AG04450 (cell line): ENCODE measurements around the gene PDCD4. TPM values are rescaled to one million over a fixed set of nuclear protein-coding genes. Genes with fewer than 3 reads are reported as not detected.

ENCODE experiments used
- CTCF ChIA-PET: fragments of 300-600, 350-600 bp; formaldehyde crosslinking; extraction: SDS; loops from one replicate; lab custom pipeline; 2022; ENCODE audit warnings: antibody characterized with exemption, inconsistent platforms; lab: Charles Lee
- POLR2A ChIA-PET: fragments of 350-600 bp; formaldehyde crosslinking; extraction: SDS; loops from one replicate; lab custom pipeline; 2021; ENCODE audit warnings: antibody characterized with exemption, inconsistent platforms; lab: Yijun Ruan, JAX
- DNase-seq: peaks from one replicate; pipeline ENCODE4 v3.0.0-alpha.2; 2011; ENCODE audit warnings: low read depth, low spot score
- H3K27ac ChIP-seq: one replicate; pipeline ENCODE4 v1.5.1; 2012; ENCODE audit warnings: low read depth, low read length, control low read depth
- H3K27me3 ChIP-seq: one replicate; pipeline ENCODE4 v1.6.0; 2012; ENCODE audit warnings: low read length; ENCODE audit not compliant: control insufficient read depth, insufficient read depth
- H3K4me3 ChIP-seq: 2 replicates; pipeline ENCODE4 v1.5.1; 2011; ENCODE audit warnings: mild to moderate bottlenecking, low read depth, low read length, control low read depth
- H3K9me3 ChIP-seq: 2 replicates; pipeline ENCODE4 v1.5.1; 2012; ENCODE audit warnings: low read length; ENCODE audit not compliant: control insufficient read depth, insufficient read depth
- CTCF ChIP-seq: IDR thresholded peaks from 2 replicates; pipeline ENCODE4 v1.5.1; 2011; ENCODE audit warnings: low read depth, low read length, control low read depth, inconsistent platforms
- polyA minus RNA-seq: library from RNA; depleted of rRNA, polyadenylated mRNA; stranded (reverse); fragments of >200 nt; gene quantifications from 2 replicates; pipeline ENCODE4 v1.2.3, GENCODE V29; 2011; rRNA and poly(A)+ RNA removed
- polyA plus RNA-seq: library from polyadenylated mRNA; depleted of rRNA; stranded (reverse); fragments of >200 nt; gene quantifications from 2 replicates; pipeline ENCODE4 v1.2.3, GENCODE V29; 2011; rRNA removed

The PDCD4 gene
- polyA plus RNA-seq (66.0 and 95.4 TPM in 2 replicates), polyA minus RNA-seq (29.4 and 55.6 TPM in 2 replicates)

- POLR2A ChIA-PET: interaction anchor here (0.6 to 1.4 kb wide), 11 partner anchors 13 to 125 kb away, joined by 3 to 22 read pairs (median 5); partner anchors contain the start of genes BBIP1 and SHOC2
- Histone ChIP-seq H3K4me3 (peak within 1 kb of the TSS; percentile 71), H3K27ac (peak within 1 kb of the TSS; percentile 69), H3K9me3 (no peaks in the 10 kb centered on the region; the same call in 1 of the 2 replicates), H3K27me3 (peaks cover 2% of the 10 kb centered on the region)
- CTCF ChIA-PET: interaction anchor here (1.2 kb wide), 1 partner anchor 18 kb away, joined by 3 read pairs; no protein-coding TSS in a partner anchor
- no peak for TF ChIP-seq CTCF
- peak; percentile 94 for DNase-seq
These were observed at the start of gene PDCD4 for GRCh38 chr10:110871298-110872084. Gene PDCD4 (plus strand): TSS chr10:110871928. CDS start chr10:110876028, 4,100 bp downstream.

GRCh38 chr10:110822035-110822711, 49.6 kb upstream of the PDCD4 start:
- DNase-seq: no peak
- POLR2A ChIA-PET: no interaction called here
- H3K4me3 ChIP-seq: no peak overlapping the region
- H3K9me3 ChIP-seq: no peaks in the 10 kb centered on the region
- peaks cover 23% of the 10 kb centered on the region for H3K27me3 ChIP-seq
- CTCF ChIA-PET: no interaction called here
- no peak overlapping the region for H3K27ac ChIP-seq
- TF ChIP-seq CTCF: no peak

- POLR2A ChIA-PET: no interaction called here
- no peak for DNase-seq
- Histone ChIP-seq H3K9me3 (no peaks in the 10 kb centered on the region), H3K27ac (no peak overlapping the region), H3K27me3 (peaks cover 20% of the 10 kb centered on the region), H3K4me3 (no peak overlapping the region)
- CTCF ChIA-PET: no interaction called here
- no peak for TF ChIP-seq CTCF
These were observed 48.9 kb upstream of the PDCD4 start for GRCh38 chr10:110822712-110823311.

GRCh38 chr10:110824152-110824441, 47.6 kb upstream of the PDCD4 start:
- Histone ChIP-seq H3K27ac (no peak overlapping the region), H3K9me3 (no peaks in the 10 kb centered on the region), H3K4me3 (no peak overlapping the region), H3K27me3 (peaks cover 28% of the 10 kb centered on the region)
- ChIA-PET CTCF (interaction anchor here (0.8 kb wide), 1 partner anchor 70 kb away, joined by 3 read pairs; no protein-coding TSS in a partner anchor), POLR2A (interaction anchor here (0.7 kb wide), 1 partner anchor 53 kb away, joined by 3 read pairs; no protein-coding TSS in a partner anchor)
- TF ChIP-seq CTCF: no peak
- DNase-seq: no peak
